ENCODE measurements around the gene CAMP.

GRCh38 chr3:48190911-48191310 lies 32.4 kb upstream of the CAMP start:
- TF ChIP-seq, protein P1, sequence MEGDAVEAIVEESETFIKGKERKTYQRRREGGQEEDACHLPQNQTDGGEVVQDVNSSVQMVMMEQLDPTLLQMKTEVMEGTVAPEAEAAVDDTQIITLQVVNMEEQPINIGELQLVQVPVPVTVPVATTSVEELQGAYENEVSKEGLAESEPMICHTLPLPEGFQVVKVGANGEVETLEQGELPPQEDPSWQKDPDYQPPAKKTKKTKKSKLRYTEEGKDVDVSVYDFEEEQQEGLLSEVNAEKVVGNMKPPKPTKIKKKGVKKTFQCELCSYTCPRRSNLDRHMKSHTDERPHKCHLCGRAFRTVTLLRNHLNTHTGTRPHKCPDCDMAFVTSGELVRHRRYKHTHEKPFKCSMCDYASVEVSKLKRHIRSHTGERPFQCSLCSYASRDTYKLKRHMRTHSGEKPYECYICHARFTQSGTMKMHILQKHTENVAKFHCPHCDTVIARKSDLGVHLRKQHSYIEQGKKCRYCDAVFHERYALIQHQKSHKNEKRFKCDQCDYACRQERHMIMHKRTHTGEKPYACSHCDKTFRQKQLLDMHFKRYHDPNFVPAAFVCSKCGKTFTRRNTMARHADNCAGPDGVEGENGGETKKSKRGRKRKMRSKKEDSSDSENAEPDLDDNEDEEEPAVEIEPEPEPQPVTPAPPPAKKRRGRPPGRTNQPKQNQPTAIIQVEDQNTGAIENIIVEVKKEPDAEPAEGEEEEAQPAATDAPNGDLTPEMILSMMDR (conservative IDR thresholded peaks at IDR 0.05 in 1 of 2, IDR thresholded peaks at IDR 0.05 in 1 of 2; ENCODE audit: low read depth in 1 of 2, low read length in 2 of 2), result no peak
- no peak for TF ChIP-seq EZH2 (IDR thresholded peaks at IDR 0.05; ENCODE audit: low read length, missing control alignments)
